Keratinocyte (primary cell): Measurements from ENCODE around the gene MYCBPAP.

Experiments
- CTCF ChIP-seq, 3 experiments: IDR thresholded peaks in 1 of 3; conservative IDR thresholded peaks in 1 of 3; optimal IDR thresholded peaks in 1 of 3; 2 replicates in 2 of 3; 3 replicates in 1 of 3; pipeline versions ENCODE3 to v1.5.1; 2011; ENCODE audit warnings: low read length in 3 of 3, mild to moderate bottlenecking in 3 of 3, moderate library complexity in 2 of 3, control low read depth in 1 of 3, inconsistent platforms in 1 of 3; ENCODE audit not compliant: insufficient read depth in 2 of 3; ENCODE audit errors: extremely low read depth in 1 of 3
- EZH2 ChIP-seq: IDR thresholded peaks from one replicate; pipeline ENCODE4 v1.6.1; 2012; ENCODE audit warnings: inconsistent platforms, mild to moderate bottlenecking, low read length, moderate library complexity

- TF ChIP-seq EZH2, result no peak
- TF ChIP-seq CTCF (optimal IDR thresholded peaks at IDR 0.05 in 1 of 3, IDR thresholded peaks at IDR 0.05 in 1 of 3, conservative IDR thresholded peaks at IDR 0.05 in 1 of 3; ENCODE audit: extremely low read depth in 1 of 3, insufficient read depth in 2 of 3, low read length in 3 of 3), result no peak
These were observed 14.5 kb upstream of the MYCBPAP start for GRCh38 chr17:50493744-50494143.
